ENCODE measurements around the gene ETV6.

DNA sequence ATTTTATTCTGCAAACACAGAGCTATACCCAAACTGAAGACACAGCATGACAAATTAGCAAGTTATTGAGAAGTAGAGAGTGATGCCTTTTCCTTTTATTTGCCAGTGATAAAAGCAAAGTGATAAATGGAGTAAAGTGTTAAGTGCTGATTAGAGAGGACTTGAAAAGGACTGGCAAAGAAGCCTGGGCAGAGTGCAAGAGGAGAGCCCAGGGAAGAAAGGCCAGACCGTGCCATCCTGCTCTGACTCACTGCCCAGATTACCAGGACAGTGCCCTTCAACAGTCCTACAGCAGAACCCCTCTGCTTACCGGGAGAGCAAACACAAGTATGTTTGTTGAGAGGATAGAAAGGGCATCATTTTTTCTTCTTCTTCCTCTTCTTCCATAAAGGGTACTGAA is 106.5 kb downstream of the ETV6 start:
- TF ChIP-seq, protein P1, sequence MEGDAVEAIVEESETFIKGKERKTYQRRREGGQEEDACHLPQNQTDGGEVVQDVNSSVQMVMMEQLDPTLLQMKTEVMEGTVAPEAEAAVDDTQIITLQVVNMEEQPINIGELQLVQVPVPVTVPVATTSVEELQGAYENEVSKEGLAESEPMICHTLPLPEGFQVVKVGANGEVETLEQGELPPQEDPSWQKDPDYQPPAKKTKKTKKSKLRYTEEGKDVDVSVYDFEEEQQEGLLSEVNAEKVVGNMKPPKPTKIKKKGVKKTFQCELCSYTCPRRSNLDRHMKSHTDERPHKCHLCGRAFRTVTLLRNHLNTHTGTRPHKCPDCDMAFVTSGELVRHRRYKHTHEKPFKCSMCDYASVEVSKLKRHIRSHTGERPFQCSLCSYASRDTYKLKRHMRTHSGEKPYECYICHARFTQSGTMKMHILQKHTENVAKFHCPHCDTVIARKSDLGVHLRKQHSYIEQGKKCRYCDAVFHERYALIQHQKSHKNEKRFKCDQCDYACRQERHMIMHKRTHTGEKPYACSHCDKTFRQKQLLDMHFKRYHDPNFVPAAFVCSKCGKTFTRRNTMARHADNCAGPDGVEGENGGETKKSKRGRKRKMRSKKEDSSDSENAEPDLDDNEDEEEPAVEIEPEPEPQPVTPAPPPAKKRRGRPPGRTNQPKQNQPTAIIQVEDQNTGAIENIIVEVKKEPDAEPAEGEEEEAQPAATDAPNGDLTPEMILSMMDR (IDR thresholded peaks at IDR 0.05), result no peak
- TF ChIP-seq POLR2A (IDR thresholded peaks at IDR 0.05), result no peak
